Activated CD8-positive, alpha-beta memory T cell treated with anti-CD3 and anti-CD28 coated beads, Interleukin-2, amount 50 U/mL, for 4 hours (primary cell): Measurements from ENCODE around the gene SEMG1.

Source experiments
- DNase-seq: peaks from one replicate; pipeline ENCODE4 v3.0.0-alpha.2; 2020

The SEMG1 gene, protein sequence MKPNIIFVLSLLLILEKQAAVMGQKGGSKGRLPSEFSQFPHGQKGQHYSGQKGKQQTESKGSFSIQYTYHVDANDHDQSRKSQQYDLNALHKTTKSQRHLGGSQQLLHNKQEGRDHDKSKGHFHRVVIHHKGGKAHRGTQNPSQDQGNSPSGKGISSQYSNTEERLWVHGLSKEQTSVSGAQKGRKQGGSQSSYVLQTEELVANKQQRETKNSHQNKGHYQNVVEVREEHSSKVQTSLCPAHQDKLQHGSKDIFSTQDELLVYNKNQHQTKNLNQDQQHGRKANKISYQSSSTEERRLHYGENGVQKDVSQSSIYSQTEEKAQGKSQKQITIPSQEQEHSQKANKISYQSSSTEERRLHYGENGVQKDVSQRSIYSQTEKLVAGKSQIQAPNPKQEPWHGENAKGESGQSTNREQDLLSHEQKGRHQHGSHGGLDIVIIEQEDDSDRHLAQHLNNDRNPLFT

DNA sequence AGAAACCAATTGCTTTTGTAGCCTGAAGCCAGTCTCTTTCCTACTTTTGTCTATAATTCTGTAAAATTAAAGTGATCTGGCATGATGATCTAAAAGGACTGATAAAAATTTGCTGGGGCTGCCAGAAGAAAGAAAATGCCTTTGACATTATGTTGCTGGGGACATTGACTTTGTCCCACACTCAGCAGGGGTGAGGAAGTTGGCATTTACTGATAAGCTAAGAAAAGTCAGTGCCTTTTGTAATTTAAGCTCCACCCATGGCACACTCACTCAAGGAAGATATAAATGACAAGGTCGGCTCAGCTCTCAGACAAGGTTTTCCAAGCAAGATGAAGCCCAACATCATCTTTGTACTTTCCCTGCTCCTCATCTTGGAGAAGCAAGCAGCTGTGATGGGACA lies at the start of gene SEMG1:
SEMG1 (plus strand) TSS at position 309 of the 400 bp plus-strand sequence; CDS start at position 330, 21 bp downstream.
- no peak for DNase-seq

DNA sequence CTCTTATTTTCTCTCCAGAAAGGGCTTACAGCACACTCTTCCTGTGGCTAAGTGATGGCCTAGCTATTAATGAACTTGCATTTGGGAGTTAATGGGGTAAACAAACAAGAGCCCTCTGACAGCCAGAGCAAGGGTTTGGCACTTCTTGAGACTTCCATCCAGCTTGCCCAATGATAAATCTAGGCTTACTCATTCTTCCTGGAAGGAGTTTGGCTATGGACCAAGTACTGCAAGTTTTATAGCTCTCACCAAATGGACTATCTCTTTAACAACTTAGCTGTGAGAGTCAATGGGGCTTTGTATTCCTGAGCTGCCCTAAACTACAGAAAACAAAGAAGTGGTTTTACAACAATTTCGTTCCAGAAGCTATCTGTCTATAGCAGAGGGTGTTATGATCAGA lies 48.9 kb upstream of the SEMG1 start:
- no peak for DNase-seq

DNA sequence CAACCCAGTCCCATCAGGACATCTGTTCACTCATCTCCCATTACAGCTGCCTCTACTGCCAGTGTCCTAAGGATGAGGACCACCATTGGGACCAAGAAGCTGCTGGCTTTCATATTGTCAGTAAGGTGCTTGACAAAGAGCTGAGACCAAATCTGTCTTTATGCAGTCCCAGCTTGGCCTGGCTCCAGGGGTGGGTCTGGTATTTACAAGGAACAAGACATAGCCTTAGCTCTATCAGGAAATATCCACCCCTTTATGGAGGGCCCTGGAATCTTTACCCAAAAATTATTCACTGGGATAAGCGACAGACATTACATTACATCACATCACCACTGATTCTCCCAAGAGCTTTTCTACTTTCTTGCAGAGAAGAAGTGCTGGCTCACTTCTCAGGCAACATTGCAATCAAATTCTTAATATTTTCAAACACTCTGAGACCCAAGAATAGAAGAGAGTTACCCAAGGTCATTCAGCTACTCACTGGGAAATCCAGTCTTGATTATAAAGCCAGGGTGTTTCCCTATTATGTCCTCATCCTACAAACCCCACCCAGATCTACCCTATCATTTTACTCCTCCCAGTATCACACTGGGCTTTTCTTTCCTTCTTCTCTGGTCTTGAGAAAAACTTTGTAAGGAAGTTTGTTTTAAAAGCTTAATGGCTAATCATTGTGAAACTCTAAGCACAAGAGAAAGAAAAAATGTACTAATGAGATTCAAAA lies 43.6 kb upstream of the SEMG1 start:
- no peak for DNase-seq

DNA sequence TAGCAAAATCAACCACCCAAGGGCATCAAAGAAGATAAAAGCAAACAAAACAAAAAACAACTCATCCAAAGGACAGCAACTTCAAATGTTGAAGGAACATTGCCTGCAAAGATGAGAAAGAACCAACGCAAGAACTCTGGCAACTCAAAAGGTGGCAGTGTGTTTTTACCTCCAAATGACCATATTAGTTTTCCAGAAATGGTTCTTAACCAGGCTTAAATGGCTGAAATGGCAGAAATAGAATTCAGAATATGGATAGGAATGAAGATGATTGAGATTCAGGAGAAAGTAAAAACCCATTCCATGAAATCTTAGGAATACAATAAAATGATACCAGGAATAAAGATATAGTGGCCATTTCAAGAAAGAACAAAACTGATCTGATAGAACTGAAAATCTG lies 41.9 kb upstream of the SEMG1 start:
- DNase-seq: no peak

DNA sequence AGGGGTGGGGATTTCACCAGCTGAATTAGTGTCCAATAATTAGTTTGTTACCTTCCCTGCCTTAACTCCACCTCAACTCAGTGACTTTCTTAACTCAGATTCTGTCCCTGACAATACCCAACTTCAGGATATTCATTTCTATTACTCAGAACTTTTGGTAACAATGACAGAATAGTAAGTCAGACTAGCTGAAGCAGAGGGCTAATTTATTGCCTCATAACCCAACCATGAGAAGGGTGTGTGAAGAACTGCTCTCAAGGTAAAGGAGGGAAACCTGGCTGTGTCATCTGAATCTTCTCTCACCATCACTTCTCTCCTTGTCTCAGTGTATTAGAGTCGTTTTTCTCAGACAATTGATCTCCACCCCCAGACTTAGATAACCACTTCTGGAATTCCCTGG lies 33.3 kb upstream of the SEMG1 start:
- DNase-seq: no peak

DNA sequence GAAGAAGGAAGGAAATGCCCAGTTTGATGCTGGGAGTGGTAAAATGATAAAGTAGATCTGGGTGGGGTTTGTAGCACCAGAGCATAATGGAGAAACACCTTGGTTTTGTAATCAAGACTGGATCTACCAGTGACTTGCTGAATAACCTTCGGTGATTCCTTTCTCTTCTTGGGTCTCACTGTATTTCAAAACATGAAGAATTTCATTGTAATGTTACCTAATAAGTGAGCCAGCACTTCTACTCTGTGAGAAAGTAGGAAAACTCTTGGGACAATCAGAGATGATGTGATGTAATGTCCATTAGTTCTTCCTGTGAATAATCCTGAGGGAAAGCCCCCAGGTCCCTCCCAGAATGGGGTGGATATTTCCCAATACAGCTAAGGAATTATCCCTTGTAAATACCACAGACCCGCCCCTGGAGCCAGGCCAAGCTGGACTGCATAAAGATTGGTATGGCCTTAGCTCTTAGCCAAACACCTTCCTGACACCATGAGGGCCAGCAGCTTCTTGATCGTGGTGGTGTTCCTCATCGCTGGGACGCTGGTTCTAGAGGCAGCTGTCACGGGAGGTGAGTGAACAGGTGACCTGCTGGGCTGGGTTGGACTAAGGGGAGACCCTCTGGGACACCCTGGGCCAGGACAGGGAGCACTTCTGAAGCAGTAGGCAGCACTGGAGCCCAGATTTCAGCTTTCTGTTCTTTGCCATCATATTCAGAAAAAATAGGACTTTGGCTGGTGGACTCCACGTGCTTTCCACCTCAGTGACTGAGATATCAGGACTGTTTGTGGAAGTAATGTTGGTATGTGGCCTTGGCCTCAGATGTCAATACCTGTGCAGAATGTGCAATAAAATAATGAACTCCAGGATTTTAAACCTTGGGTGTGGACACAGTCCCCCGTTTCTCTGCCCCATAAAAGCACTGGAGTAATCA lies 32.1 kb upstream of the SEMG1 start, which contains the start of gene PI3:
PI3 (plus strand) TSS at position 469 of the 931 bp plus-strand sequence; CDS start at position 490, 21 bp downstream.
- no peak for DNase-seq

DNA sequence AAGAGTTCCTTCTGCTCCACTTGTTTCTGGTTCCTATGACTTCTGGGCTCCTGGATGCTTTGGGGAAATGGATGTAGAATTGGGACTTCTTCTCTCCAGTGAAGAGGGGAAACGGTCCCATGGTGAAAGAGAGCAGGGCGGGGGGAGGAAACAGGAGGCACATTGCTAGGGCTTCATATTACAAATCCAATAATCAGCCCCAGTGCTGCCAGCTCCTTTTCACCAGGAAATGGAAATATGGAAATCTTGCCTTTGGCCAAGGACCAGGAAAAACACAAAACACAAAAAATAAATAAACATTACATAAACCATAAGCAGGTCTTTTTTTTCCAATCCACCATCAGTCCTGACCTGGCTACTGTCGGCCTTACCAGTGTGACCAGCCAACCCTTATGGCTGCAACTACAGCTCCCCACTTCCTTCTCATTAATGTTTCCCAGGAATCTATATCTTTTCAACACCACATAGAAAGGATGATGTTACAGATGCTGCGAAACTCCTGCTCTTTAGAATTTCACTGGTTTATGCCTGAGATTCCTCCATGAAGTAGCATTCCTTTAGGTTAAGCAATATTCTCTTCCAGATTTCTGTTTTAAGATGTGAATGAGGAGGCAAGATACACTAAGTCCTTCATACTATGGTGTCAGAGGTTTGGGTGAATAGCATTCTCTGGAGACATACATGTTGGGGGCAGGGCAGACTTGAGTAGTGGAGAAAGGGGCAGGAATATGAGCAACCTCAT lies 30.1 kb upstream of the SEMG1 start:
- no peak for DNase-seq

DNA sequence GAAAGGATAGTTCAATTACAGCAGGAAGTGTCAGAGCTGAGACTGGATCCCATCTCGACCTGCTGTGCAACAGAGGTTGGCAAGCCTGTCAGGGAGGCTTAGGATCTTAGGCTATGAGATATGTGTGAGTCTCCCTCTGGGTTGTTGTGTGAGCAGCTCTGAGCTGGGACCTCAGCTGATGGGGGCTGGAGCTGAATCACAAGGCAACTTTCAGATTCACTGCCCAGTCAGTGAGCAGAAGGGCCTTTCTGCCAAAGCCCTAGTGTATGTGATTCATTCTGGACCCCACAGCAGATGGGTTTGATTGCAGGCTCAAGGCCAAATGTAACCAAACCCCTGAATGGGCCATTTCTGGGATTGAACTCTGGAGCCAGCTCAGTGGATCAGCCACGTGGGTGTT lies 27.7 kb upstream of the SEMG1 start:
- DNase-seq: no peak

DNA sequence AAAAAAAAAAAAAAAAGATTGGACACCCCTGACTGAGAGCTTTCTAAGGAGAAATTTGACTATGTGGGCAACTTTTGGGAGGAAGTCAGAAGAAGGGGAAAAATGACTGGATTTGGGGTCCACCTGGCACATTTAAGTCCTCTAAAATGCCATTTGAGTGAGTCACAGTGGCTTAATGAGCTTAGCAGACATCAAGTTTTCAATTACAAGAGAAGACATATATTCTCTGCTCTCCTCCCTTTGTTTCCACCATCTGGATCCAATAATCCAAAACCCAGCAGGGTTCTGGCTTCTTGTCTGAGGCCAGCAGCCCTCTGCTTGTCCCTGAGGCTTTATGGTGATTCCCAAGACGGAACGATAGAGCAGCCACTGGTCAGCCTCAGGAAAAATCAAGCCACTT lies 25.2 kb upstream of the SEMG1 start:
- DNase-seq: no peak

DNA sequence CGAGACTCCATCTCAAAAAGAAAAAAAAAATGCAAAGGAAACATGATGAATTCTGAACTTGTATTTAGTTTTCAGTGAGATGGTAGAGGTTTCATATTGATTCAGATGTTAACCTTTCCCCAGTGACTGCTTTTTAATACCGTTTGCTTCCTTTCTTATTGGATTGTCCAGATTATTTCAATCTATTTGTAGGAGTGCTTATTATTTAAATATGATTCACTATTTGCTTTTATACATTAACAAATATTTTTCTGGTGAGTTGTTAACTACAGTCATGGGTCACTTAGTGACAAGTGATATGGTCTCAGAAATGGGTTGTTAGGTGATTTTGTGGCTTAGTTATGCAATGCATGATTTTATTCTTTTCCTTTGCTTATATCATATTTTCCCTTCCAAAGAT lies 23.7 kb upstream of the SEMG1 start:
- DNase-seq: no peak

DNA sequence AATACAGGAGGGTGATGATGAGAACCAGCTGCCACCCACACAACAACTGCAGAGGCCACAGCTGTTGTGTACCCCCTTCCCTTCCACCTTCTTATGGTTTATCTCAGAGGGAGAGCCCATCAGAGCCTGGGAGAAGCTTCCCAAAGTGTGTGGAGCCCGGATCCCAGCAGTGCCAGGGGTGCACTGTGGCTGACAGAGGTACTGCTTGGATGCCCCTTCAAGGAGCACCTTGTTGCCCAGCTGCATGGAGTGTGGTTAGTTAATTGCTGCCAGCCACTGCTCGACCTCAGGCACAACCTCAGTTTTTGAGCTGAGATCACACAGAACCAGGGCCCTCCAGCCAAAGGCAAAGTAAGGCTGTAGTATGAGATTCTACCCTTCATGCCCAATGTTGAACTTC lies 19.1 kb upstream of the SEMG1 start:
- DNase-seq: no peak

DNA sequence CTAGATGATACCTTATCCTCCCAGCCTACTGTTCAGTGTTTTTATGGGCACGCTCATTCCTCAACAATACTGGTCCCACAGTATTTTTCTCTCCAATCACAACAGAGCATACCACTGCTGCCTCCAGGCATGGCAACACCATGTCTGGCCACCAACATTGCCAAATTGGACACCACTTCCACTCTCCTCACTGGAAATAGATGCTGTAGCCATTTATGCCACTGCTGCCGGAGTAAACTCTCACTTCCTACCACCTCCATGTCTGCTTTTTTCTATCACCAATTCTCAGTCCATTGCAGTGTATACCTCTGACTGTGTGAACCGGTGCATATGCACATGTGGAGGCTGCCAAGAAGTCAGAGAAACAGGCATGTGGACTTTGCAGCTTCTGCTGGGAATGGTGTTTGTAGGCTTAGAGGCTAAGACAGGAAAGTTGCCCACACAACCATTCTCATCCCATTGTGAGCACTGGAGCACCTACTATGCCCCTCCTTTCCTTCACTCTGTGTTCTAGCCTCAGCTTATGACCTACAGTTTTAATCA lies 17.7 kb upstream of the SEMG1 start:
- no peak for DNase-seq

DNA sequence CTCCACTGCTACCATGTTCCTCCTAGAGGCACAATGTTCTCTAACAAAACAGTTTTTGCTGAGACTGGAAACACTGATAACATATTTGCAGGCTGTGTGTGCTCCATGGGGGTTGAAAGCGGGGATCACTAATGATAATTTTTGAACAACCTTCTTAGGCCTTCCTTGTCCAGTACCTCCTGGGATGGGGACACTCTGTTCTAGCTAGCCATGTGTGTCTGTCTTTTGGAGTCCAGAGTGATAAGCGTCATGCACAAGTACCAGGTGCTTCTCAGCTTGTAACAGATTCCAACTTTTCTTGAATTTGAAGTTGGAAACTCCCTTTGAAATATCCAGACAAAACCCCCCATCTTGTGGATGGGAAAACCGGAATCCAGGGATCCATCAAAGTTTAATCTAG lies 17.0 kb upstream of the SEMG1 start:
- DNase-seq: no peak

DNA sequence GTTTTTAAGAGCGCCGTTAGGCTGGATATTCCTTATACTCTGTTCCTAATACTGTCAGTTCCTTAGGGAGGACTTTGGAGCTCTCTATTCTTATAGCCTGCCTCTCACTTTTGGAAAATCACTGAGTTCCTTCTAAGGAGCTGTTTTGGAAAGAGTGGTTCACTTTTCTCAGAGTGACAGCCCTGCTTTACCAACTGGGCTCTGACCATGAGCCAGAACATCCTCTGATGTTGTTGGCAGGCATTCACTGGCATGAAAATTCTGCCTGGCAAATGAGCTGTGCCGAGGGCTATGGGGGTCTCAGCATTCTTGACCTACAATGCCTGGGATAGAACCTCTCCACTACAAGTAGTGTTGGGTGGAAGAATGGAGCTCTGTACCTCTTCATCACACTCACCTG lies 14.9 kb upstream of the SEMG1 start:
- DNase-seq: no peak

DNA sequence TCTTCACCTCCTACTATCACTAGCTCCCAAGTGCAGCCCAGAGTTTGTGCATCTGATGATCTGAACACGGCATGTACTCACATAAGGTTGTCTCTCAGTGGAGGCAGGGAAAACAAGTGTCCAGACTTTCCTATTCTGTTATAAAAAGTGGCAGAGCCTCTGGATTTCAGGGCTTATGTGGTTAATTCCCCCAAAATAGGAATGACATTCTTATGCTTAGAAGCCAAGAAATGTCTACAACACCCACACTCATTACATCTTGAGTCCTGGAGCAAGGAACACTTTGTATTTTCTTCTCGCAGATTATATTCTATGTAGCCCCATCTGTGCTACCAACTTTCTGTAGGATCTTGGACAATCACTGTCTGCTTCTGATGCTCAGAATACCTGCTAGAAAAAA lies 13.5 kb upstream of the SEMG1 start:
- DNase-seq: no peak

DNA sequence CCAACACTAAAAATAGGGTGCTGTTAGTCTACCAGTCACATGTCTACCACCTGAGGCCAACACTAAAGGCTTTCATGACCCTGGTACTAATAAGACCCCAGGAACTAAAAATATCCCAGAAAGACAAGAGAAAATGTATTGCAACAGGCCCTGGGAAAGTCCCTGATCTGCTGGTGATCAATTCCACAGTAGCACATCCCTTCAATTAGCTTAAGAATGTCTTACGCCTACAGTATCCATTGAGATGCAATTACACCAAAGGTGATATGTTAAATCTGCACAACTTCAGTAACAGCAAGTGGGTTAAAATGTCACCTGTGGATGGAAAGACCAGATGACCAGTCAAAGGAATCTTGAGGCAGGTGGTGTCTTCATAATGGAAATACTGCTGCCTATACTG lies 3.1 kb downstream of the SEMG1 start:
- no peak for DNase-seq

DNA sequence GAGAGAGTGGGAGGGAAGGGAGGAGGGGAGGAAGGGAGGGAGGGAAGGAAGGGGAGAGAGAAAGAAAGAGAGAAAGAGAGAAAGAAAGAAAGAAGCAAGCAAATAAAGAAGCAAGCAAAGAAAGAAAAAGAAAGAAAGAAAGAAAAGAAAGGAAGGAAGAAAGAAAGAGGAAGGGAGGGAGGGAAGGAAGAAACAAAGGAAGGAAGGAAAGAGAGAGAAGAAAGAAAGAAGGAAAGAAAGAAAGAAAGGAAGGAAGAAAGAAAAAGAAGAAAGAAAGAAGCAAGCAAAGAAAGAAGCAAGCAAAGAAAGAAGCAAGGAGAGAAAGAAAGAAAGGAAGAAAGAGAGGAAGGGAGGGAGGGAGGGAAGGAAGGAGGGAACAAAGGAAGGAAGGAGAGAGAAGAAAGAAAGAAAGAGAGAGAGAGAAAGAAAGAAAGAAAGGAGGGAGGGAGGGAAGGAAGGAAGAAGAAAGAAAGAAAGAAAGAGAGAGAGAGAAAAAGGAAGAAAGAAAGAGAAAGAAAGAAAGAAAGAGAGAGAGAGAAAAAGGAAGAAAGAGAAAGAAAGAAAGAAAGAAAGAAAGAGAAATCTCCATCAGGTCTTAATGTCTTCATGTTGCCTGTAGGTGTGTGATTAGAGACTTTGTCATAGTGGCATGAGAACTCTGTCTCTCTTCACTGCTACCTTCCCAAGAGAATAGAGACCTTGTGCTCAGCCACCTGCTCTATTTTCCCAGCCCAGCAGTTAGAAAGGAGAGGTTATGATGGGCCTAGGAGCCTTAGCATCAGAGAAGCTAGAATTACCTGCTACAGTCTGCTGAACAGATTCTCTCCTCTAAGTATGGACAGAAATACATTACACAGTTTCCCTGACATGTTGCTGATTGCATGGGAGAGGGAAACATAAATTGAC lies 5.0 kb downstream of the SEMG1 start:
- no peak for DNase-seq

DNA sequence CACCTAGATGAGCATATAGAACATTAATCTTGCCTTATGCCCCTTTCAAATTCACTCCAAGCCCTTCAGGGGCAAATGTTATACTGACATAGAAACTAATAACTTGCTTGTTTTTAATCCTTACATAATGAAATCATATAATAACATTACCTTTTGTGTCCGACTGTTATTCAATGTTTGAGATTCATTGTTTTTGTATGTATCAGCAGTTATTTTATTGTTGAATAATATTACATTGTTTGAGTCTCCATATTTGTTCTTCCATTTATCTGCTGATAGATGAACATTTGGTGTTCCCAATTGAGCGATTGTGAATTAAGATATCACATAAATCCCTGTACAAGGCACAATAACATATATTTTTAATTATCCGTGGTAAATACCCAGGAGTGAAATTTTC lies 6.0 kb downstream of the SEMG1 start:
- DNase-seq: no peak

DNA sequence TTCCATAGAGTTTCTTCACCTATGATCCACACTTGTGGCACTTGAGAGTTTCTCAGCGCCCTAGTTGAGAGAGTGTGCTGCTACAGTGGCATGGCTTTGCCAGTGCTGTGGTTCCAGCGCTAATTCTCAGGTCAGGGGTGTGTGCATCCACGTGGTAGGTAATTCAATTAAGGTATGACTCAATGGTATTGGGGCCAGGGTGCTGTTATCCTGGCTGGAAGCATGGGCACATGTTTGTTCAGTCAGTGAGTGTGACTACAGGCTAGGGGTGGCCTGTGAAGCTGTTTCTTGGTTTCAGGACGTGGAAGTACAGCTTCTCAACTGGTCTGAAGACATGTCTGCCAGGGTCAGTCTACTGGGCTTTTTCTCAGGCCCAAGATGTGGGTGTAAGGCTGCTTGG lies 11.3 kb downstream of the SEMG1 start:
- DNase-seq: no peak

DNA sequence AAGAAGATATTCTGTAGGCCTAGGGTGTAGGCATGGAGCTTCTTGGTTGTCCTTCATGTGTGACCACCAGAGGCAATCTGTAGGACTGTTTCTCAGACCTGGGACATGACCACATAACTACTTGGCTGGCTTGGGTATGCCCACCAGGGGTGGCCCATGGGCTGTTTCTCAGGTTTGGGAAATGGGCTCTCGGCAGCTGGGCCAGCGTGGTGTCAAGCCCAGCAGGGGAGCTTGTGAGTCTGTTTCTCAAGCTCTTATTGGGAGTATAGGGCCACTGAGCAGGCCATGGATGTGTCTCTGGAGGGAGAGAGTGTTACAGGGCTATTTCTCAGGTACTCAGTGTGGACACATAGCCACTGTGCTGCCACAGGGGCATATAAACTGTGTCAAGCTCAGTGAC lies 11.8 kb downstream of the SEMG1 start:
- DNase-seq: no peak

DNA sequence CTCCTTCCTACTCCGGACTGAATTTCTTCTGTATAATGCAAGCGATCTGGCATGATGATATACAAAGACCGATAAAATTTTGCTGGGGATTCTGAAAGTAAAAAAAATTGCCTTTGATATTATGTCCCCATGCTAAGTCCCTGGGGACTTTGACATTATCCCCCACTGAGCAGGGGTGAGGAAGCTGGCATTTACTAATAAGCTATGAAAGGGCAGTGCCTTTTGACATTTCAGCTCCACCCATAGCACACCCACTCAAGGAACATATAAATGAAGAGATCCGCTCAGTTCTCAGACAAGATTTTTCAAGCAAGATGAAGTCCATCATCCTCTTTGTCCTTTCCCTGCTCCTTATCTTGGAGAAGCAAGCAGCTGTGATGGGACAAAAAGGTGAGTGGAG lies 14.2 kb downstream of the SEMG1 start, which contains the start of gene SEMG2:
SEMG2 (plus strand) TSS at position 298 of the 400 bp plus-strand sequence; CDS start at position 315, 17 bp downstream.
- no peak for DNase-seq
